HepG2 (cell line): ENCODE results near the gene C9orf40. TPM values are rescaled to one million over a fixed set of nuclear protein-coding genes. Genes with fewer than 3 reads are reported as not detected.

Source experiments
- ATAC-seq: fragments of 200-7000 bp; cut with Tn5 transposase; 3 replicates; pipeline ENCODE4 v1.9.1; 2020; ENCODE audit warnings: mild to moderate bottlenecking, moderate library complexity
- BruUV-seq: library from RNA; stranded (reverse); fragments of 400-500 nt; replicated peaks from 2 replicates; lab custom pipeline; 2021; lab: Mats Ljungman, UMichigan
- CTCF ChIA-PET: fragments of 300-600 bp; formaldehyde crosslinking; extraction: SDS; loops from one replicate; lab custom pipeline; 2021; ENCODE audit warnings: low total read pairs, inconsistent platforms, low intra/inter-chr PET ratio; lab: Yijun Ruan, JAX
- POLR2A ChIA-PET: fragments of 350-600 bp; sonication (Branson Sonifier 250); formaldehyde crosslinking; loops from one replicate; lab custom pipeline; 2020; ENCODE audit warnings: antibody characterized with exemption, inconsistent platforms; lab: Yijun Ruan, JAX
- DNase-seq: peaks from one replicate; pipeline ENCODE4 v3.0.0-alpha.2; 2015; ENCODE audit warnings: low spot score
- FAIRE-seq: peaks from 3 replicates; lab custom pipeline; 2011; peaks lifted over from hg19 to GRCh38; lab: Jason Lieb, UNC
- H2AFZ ChIP-seq: one replicate; pipeline ENCODE4 v1.6.1; 2011; ENCODE audit warnings: low read length, inconsistent platforms
- H3K27ac ChIP-seq: fragments of 300-600 bp; 3 replicates; pipeline ENCODE4 v1.8.0; 2011; ENCODE audit warnings: mixed run types, mild to moderate bottlenecking, mixed read lengths, low read length, inconsistent platforms; ENCODE audit not compliant: insufficient read depth; ENCODE audit errors: extremely low read length
- H3K27me3 ChIP-seq, 2 experiments: fragments of 200-600 bp in 1 of 2; 2 replicates in 1 of 2; 3 replicates in 1 of 2; pipeline versions ENCODE4 v1.6.0 to v1.8.0; 2011; ENCODE audit warnings: low read length in 2 of 2, mild to moderate bottlenecking in 2 of 2, moderate library complexity in 2 of 2, inconsistent platforms in 1 of 2; ENCODE audit not compliant: insufficient read depth in 2 of 2, control insufficient read depth in 1 of 2
- H3K36me3 ChIP-seq, 2 experiments: fragments of 200-600 bp in 1 of 2; replicated peaks in 1 of 2; 2 replicates in 1 of 2; 3 replicates in 1 of 2; pipeline versions ENCODE4 v1.5.1 to v1.8.0; 2011; ENCODE audit warnings: low read length in 2 of 2, inconsistent platforms in 1 of 2; ENCODE audit not compliant: insufficient read depth in 2 of 2, control insufficient read depth in 1 of 2
- H3K4me1 ChIP-seq: 2 replicates; pipeline ENCODE4 v1.5.1; 2012; ENCODE audit warnings: low read length, inconsistent platforms; ENCODE audit not compliant: insufficient read depth
- H3K4me2 ChIP-seq: 2 replicates; pipeline ENCODE4 v1.6.0; 2011; ENCODE audit warnings: low read depth, low read length, inconsistent platforms
- H3K4me3 ChIP-seq, 3 experiments: fragments of 200-600 bp in 1 of 3; sonication (generic), shearing (Covaris generic) in 1 of 3; replicated peaks in 1 of 3; 2 replicates each; pipeline ENCODE4 v1.5.1; 2011 to 2016; ENCODE audit warnings: low read length in 3 of 3, inconsistent platforms in 2 of 3, low read depth in 2 of 3, mild to moderate bottlenecking in 2 of 3, control low read depth in 1 of 3, mixed read lengths in 1 of 3; ENCODE audit not compliant: insufficient read depth in 1 of 3
- H3K79me2 ChIP-seq: one replicate; pipeline ENCODE4 v1.6.1; 2011; ENCODE audit warnings: low read length, inconsistent platforms; ENCODE audit not compliant: insufficient read depth
- H3K9ac ChIP-seq: 2 replicates; pipeline ENCODE4 v1.6.0; 2011; ENCODE audit warnings: mild to moderate bottlenecking, low read depth, low read length, inconsistent platforms; ENCODE audit not compliant: insufficient read depth
- H3K9me3 ChIP-seq: 2 replicates; pipeline ENCODE4 v1.5.1; 2012; ENCODE audit warnings: mild to moderate bottlenecking, low read length
- H4K20me1 ChIP-seq: 2 replicates; pipeline ENCODE4 v1.6.0; 2011; ENCODE audit warnings: inconsistent platforms, mild to moderate bottlenecking, low read length, moderate library complexity; ENCODE audit not compliant: insufficient read depth
- CBX1 ChIP-seq: IDR thresholded peaks from one replicate; pipeline ENCODE4 v1.6.1; 2016; ENCODE audit warnings: antibody characterized with exemption, low read depth
- EHMT2 ChIP-seq: fragments of 200-600 bp; sonication (generic); IDR thresholded peaks from 2 replicates; pipeline ENCODE4 v1.7.0; 2017; ENCODE audit warnings: antibody characterized with exemption, low read depth, low read length, borderline replicate concordance
- ISL2 ChIP-seq: sonication (generic); formaldehyde crosslinking; IDR thresholded peaks from 2 replicates; pipeline ENCODE4 v1.5.0; 2020; ENCODE audit warnings: missing genetic modification reagents
- JUND ChIP-seq: sonication (generic); formaldehyde crosslinking; IDR thresholded peaks from 2 replicates; pipeline ENCODE4 v1.8.0; 2022; ENCODE audit warnings: mild to moderate bottlenecking, missing genetic modification reagents
- KDM4B ChIP-seq: sonication (generic); formaldehyde crosslinking; IDR thresholded peaks from 2 replicates; pipeline ENCODE4 v1.4.0; 2020; ENCODE audit warnings: missing genetic modification reagents
- MBNL3 ChIP-seq: fragments of 250-450 bp; sonication (Bioruptor Pico); conservative IDR thresholded peaks from 2 replicates; pipeline ENCODE4 v1.8.0; 2022; ENCODE audit warnings: mild to moderate bottlenecking, inconsistent platforms
- MTF1 ChIP-seq: sonication (generic); formaldehyde crosslinking; IDR thresholded peaks from 2 replicates; pipeline ENCODE4 v1.5.0; 2020; ENCODE audit warnings: missing genetic modification reagents
- POLR2AphosphoS5 ChIP-seq: IDR thresholded peaks from 2 replicates; pipeline ENCODE4 v1.6.1; 2012; ENCODE audit warnings: low read depth, low read length
- RBM39 ChIP-seq: fragments of 200-400 bp; formaldehyde crosslinking; IDR thresholded peaks from one replicate; pipeline ENCODE4 v1.6.1; 2018; ENCODE audit warnings: antibody characterized with exemption, mild to moderate bottlenecking, low read depth, low read length; ENCODE audit not compliant: poor library complexity, severe bottlenecking
- SKI ChIP-seq: fragments of 450-650 bp; IDR thresholded peaks from one replicate; pipeline ENCODE4 v1.6.1; 2018; ENCODE audit warnings: mild to moderate bottlenecking; ENCODE audit not compliant: partially characterized antibody
- SOX13 ChIP-seq, 3 experiments: fragments of 450-650 bp in 1 of 3; sonication (generic) in 1 of 3; formaldehyde crosslinking in 1 of 3; IDR thresholded peaks in 2 of 3; conservative IDR thresholded peaks in 1 of 3; 2 replicates each; pipeline versions ENCODE4 v1.5.0 to v1.6.1; 2016 to 2020; ENCODE audit warnings: antibody characterized with exemption in 1 of 3, mild to moderate bottlenecking in 1 of 3, missing compliant biosample characterization in 1 of 3, missing genetic modification reagents in 1 of 3, moderate library complexity in 1 of 3
- ZBTB7A ChIP-seq: sonication (generic); formaldehyde crosslinking; IDR thresholded peaks from 2 replicates; pipeline ENCODE4 v1.8.0; 2022; ENCODE audit warnings: mild to moderate bottlenecking, missing genetic modification reagents
- ZMYM4 ChIP-seq: sonication (generic); formaldehyde crosslinking; IDR thresholded peaks from 2 replicates; pipeline ENCODE4 v1.8.1; 2023; ENCODE audit warnings: mild to moderate bottlenecking, missing genetic modification reagents
- ZNF720 ChIP-seq: sonication (generic); formaldehyde crosslinking; IDR thresholded peaks from 2 replicates; pipeline ENCODE4 v1.4.0; 2020; ENCODE audit warnings: missing genetic modification reagents
- WGBS: methylation state at CpG from one replicate; pipeline ENCODE4 v1.1.6; 2017; ENCODE audit warnings: low lambda C conversion rate; 5-methylcytosine and 5-hydroxymethylcytosine counted together
- in situ Hi-C: cut with HindIII; loops from 2 replicates; pipeline ENCODE4 v1.10.0; 2017; ENCODE audit warnings: low pct_unique_long_range_greater_than_20kb; ENCODE audit not compliant: extremely low pct_ligation_motif_present
- intact Hi-C: fragments of 100-400 bp; cut with micrococcal nuclease; formaldehyde crosslinking; loops from one replicate; pipeline ENCODE4 v1.10.0; 2022; ENCODE audit not compliant: unreplicated experiment
- polyA plus RNA-seq, 8 experiments: library from polyadenylated mRNA; depleted of rRNA in 3 of 8; stranded (reverse) in 7 of 8; unstranded in 1 of 8; fragments of >200 nt; fragmentation: Illumina TruSeq in 4 of 8; extraction: Trizol in 4 of 8; gene quantifications; 2 replicates each; pipeline versions ENCODE4 v1.2.1 to v1.2.3, GENCODE V29; 2011 to 2016; ENCODE audit warnings: low read depth in 4 of 8, missing spikeins in 1 of 8, mixed read lengths in 1 of 8; ENCODE audit not compliant: insufficient read depth in 1 of 8
- total RNA-seq, 5 experiments: library from RNA; depleted of rRNA; stranded (reverse); fragments of >200 nt; fragmentation: Illumina TruSeq; extraction: Trizol; gene quantifications; 2 replicates each; pipeline ENCODE4 v1.2.3, GENCODE V29; 2016; ENCODE audit warnings: low read depth in 1 of 5
- TF ChIP-seq, protein P1 (sequence below): sonication (generic); formaldehyde crosslinking; IDR thresholded peaks from 2 replicates; pipeline ENCODE4 v1.4.0; 2020; ENCODE audit warnings: missing genetic modification reagents, borderline replicate concordance
- TF ChIP-seq, protein P2 (sequence below): sonication (generic); formaldehyde crosslinking; IDR thresholded peaks from 2 replicates; pipeline ENCODE4 v1.4.0; 2020; ENCODE audit warnings: mild to moderate bottlenecking, missing genetic modification reagents
- TF ChIP-seq, protein P3 (sequence below), 2 experiments: fragments of 450-650 bp in 1 of 2; sonication (generic) in 1 of 2; formaldehyde crosslinking; IDR thresholded peaks; 2 replicates each; pipeline versions ENCODE4 v1.5.0 to v1.8.0; 2020 to 2022; ENCODE audit warnings: mild to moderate bottlenecking in 1 of 2, missing genetic modification reagents in 1 of 2

The C9orf40 gene
- total and polyA plus RNA-seq, 2 of the 13 experiments (the other 11 are each of a cell fraction or from before 2014, with no cell fraction given), result 3.0 to 13.5 TPM

DNA sequence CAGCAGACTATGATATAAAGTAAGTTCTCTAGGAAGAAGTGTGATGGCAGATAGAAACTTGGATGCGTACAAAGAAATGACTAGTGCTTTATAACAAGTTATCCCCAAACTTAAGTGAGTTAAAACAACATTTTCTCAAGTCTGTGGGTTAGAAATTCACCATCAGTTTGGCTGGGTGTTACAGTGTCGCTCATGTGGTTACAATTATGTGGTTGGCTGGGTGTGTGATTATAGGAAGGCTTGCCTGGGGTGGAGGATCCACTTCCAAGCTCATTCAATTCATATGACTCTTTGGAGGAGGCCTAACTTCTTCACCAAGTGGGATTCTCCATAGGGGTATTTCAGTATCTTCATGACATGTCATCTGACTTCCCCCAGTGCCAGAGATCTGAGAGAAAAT is 10.3 kb upstream of the C9orf40 start:
- BruUV-seq, result no TSS peak
- Histone ChIP-seq H3K4me2 (no peak overlapping the region), H4K20me1 (no peaks in the 10 kb centered on the region), H2AFZ (no peak overlapping the region), H3K27ac (no peak overlapping the region), H3K9ac (no peak overlapping the region), H3K4me3 (no peak overlapping the region), H3K79me2 (no peaks in the 10 kb centered on the region), H3K9me3 (no peaks in the 10 kb centered on the region), H3K4me1 (no peaks in the 10 kb centered on the region), H3K27me3 (no peaks in the 10 kb centered on the region), H3K36me3 (no peaks in the 10 kb centered on the region)
- intact Hi-C loops, result no loop called here
- TF ChIP-seq, protein P1, sequence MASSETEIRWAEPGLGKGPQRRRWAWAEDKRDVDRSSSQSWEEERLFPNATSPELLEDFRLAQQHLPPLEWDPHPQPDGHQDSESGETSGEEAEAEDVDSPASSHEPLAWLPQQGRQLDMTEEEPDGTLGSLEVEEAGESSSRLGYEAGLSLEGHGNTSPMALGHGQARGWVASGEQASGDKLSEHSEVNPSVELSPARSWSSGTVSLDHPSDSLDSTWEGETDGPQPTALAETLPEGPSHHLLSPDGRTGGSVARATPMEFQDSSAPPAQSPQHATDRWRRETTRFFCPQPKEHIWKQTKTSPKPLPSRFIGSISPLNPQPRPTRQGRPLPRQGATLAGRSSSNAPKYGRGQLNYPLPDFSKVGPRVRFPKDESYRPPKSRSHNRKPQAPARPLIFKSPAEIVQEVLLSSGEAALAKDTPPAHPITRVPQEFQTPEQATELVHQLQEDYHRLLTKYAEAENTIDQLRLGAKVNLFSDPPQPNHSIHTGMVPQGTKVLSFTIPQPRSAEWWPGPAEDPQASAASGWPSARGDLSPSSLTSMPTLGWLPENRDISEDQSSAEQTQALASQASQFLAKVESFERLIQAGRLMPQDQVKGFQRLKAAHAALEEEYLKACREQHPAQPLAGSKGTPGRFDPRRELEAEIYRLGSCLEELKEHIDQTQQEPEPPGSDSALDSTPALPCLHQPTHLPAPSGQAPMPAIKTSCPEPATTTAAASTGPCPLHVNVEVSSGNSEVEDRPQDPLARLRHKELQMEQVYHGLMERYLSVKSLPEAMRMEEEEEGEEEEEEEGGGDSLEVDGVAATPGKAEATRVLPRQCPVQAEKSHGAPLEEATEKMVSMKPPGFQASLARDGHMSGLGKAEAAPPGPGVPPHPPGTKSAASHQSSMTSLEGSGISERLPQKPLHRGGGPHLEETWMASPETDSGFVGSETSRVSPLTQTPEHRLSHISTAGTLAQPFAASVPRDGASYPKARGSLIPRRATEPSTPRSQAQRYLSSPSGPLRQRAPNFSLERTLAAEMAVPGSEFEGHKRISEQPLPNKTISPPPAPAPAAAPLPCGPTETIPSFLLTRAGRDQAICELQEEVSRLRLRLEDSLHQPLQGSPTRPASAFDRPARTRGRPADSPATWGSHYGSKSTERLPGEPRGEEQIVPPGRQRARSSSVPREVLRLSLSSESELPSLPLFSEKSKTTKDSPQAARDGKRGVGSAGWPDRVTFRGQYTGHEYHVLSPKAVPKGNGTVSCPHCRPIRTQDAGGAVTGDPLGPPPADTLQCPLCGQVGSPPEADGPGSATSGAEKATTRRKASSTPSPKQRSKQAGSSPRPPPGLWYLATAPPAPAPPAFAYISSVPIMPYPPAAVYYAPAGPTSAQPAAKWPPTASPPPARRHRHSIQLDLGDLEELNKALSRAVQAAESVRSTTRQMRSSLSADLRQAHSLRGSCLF (CRISPR knock-in tag), result no peak
- no peak for TF ChIP-seq MTF1 (CRISPR knock-in tag)
- no peak for TF ChIP-seq ZMYM4 (CRISPR knock-in tag)
- TF ChIP-seq ZNF720 (CRISPR knock-in tag), result no peak
- TF ChIP-seq KDM4B (CRISPR knock-in tag), result no peak
- no peak for TF ChIP-seq EHMT2
- TF ChIP-seq RBM39, result no peak
- no peak for TF ChIP-seq POLR2AphosphoS5
- TF ChIP-seq MBNL3 (CRISPR knock-in tag), result no peak
- TF ChIP-seq SKI, result no peak
- no peak for TF ChIP-seq ISL2
- TF ChIP-seq, protein P2, sequence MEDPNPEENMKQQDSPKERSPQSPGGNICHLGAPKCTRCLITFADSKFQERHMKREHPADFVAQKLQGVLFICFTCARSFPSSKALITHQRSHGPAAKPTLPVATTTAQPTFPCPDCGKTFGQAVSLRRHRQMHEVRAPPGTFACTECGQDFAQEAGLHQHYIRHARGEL (CRISPR knock-in tag), result no peak
- TF ChIP-seq CBX1, result no peak
- no peak for TF ChIP-seq JUND (CRISPR knock-in tag)
- TF ChIP-seq, protein P3, sequence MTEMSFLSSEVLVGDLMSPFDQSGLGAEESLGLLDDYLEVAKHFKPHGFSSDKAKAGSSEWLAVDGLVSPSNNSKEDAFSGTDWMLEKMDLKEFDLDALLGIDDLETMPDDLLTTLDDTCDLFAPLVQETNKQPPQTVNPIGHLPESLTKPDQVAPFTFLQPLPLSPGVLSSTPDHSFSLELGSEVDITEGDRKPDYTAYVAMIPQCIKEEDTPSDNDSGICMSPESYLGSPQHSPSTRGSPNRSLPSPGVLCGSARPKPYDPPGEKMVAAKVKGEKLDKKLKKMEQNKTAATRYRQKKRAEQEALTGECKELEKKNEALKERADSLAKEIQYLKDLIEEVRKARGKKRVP (CRISPR knock-in tag; IDR thresholded peaks at IDR 0.05), result no peak
- TF ChIP-seq SOX13 (IDR thresholded peaks at IDR 0.05), result no peak
- no peak for TF ChIP-seq SOX13 (CRISPR knock-in tag; conservative IDR thresholded peaks at IDR 0.05 in 1 of 2, IDR thresholded peaks at IDR 0.05 in 1 of 2)
- no peak for TF ChIP-seq ZBTB7A (CRISPR knock-in tag)
- FAIRE-seq, result no peak
- WGBS, result 94% methylated on average over 2 of the region's 2 CpGs
- CTCF ChIA-PET, result no interaction called here
- ATAC-seq, result no peak
- in situ Hi-C loops, result no loop called here
- no peak for DNase-seq
- POLR2A ChIA-PET, result no interaction called here
